ENCODE data around the gene PCBP3. TPM values are rescaled to one million over a fixed set of nuclear protein-coding genes. Genes with fewer than 3 reads are reported as not detected.

Gene PCBP3
- total and polyA plus RNA-seq, 2 of the 13 experiments (the other 11 are each of a cell fraction or from before 2014, with no cell fraction given) = not detected

- 12% methylated on average over 4 of the region's 10 CpGs for WGBS (ENCODE audit: low lambda C conversion rate)
- in situ Hi-C loops (cut with HindIII; ENCODE audit: extremely low pct_ligation_motif_present, low pct_unique_long_range_greater_than_20kb) = no loop called here
Measured at GRCh38 chr21:45849651-45850050, 206.1 kb downstream of the PCBP3 start.

More at GRCh38 chr21:45849651-45850050, 206.1 kb downstream of the PCBP3 start:
- no peaks in the 10 kb centered on the region for H4K20me1 ChIP-seq (ENCODE audit: insufficient read depth, low read length)
- intact Hi-C loops (cut with micrococcal nuclease; ENCODE audit: unreplicated experiment) = no loop called here
- no peak overlapping the region for H2AFZ ChIP-seq (ENCODE audit: low read length)
- no peaks in the 10 kb centered on the region for H3K9me3 ChIP-seq (ENCODE audit: low read length)
- no peak overlapping the region for H3K9ac ChIP-seq (ENCODE audit: insufficient read depth, low read depth, low read length)
- no peaks in the 10 kb centered on the region for H3K79me2 ChIP-seq (ENCODE audit: insufficient read depth, low read length)
- CTCF ChIA-PET (ENCODE audit: low intra/inter-chr PET ratio, low total read pairs) = no interaction called here
- H3K27me3 ChIP-seq (ENCODE audit: control insufficient read depth in 1 of 2, insufficient read depth in 2 of 2, low read length in 2 of 2) = peaks cover 5 to 36% of the 10 kb centered on the region in 2 experiments
- no peak for ATAC-seq
- no peak for DNase-seq (ENCODE audit: low spot score)
- no peaks in the 10 kb centered on the region for H3K4me1 ChIP-seq (ENCODE audit: insufficient read depth, low read length)
- POLR2A ChIA-PET = no interaction called here
- H3K36me3 ChIP-seq (replicated peaks in 1 of 2; ENCODE audit: control insufficient read depth in 1 of 2, insufficient read depth in 2 of 2, low read length in 2 of 2) = no peaks in the 10 kb centered on the region
- no peak overlapping the region for H3K4me2 ChIP-seq (ENCODE audit: low read depth, low read length)
- no peak for FAIRE-seq
- H3K27ac ChIP-seq (ENCODE audit: extremely low read length, insufficient read depth, low read length) = no peak overlapping the region
- BruUV-seq (replicated peaks) = no TSS peak
- TF ChIP-seq SMYD3 (CRISPR knock-in tag; IDR thresholded peaks at IDR 0.05) = no peak
- no peak for TF ChIP-seq HCFC1 (IDR thresholded peaks at IDR 0.05; ENCODE audit: low read depth, low read length)
- TF ChIP-seq BRD4 (CRISPR knock-in tag; IDR thresholded peaks at IDR 0.05) = no peak
- TF ChIP-seq ESRRA (CRISPR knock-in tag; IDR thresholded peaks at IDR 0.05; ENCODE audit: low read depth) = no peak
- no peak for TF ChIP-seq MLLT10 (CRISPR knock-in tag; IDR thresholded peaks at IDR 0.05)
- TF ChIP-seq, protein P1, sequence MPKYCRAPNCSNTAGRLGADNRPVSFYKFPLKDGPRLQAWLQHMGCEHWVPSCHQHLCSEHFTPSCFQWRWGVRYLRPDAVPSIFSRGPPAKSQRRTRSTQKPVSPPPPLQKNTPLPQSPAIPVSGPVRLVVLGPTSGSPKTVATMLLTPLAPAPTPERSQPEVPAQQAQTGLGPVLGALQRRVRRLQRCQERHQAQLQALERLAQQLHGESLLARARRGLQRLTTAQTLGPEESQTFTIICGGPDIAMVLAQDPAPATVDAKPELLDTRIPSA (CRISPR knock-in tag; IDR thresholded peaks at IDR 0.05; ENCODE audit: borderline replicate concordance) = no peak
- TF ChIP-seq, protein P2, sequence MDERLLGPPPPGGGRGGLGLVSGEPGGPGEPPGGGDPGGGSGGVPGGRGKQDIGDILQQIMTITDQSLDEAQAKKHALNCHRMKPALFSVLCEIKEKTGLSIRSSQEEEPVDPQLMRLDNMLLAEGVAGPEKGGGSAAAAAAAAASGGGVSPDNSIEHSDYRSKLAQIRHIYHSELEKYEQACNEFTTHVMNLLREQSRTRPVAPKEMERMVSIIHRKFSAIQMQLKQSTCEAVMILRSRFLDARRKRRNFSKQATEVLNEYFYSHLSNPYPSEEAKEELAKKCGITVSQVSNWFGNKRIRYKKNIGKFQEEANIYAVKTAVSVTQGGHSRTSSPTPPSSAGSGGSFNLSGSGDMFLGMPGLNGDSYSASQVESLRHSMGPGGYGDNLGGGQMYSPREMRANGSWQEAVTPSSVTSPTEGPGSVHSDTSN (CRISPR knock-in tag; IDR thresholded peaks at IDR 0.05) = no peak
- TF ChIP-seq ZNF644 (CRISPR knock-in tag; IDR thresholded peaks at IDR 0.05; ENCODE audit: low read depth) = no peak
- TF ChIP-seq, protein P3, sequence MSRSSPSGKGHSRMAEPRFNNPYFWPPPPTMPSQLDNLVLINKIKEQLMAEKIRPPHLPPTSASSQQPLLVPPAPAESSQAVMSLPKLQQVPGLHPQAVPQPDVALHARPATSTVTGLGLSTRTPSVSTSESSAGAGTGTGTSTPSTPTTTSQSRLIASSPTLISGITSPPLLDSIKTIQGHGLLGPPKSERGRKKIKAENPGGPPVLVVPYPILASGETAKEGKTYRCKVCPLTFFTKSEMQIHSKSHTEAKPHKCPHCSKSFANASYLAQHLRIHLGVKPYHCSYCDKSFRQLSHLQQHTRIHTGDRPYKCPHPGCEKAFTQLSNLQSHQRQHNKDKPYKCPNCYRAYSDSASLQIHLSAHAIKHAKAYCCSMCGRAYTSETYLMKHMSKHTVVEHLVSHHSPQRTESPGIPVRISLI (CRISPR knock-in tag; IDR thresholded peaks at IDR 0.05; ENCODE audit: borderline replicate concordance) = no peak
- no peak for TF ChIP-seq EHMT2 (IDR thresholded peaks at IDR 0.05; ENCODE audit: borderline replicate concordance, low read depth, low read length)
- TF ChIP-seq ZNF33B (CRISPR knock-in tag; IDR thresholded peaks at IDR 0.05) = no peak
- no peak overlapping the region for H3K4me3 ChIP-seq (replicated peaks in 1 of 3; ENCODE audit: insufficient read depth in 1 of 3, low read depth in 2 of 3, low read length in 3 of 3)

All from HepG2 (cell line).